ENCODE data around the gene FER.

The FER gene

GRCh38 chr5:108703313-108703712 lies 44.4 kb upstream of the FER start:
- Histone ChIP-seq H4K20me1 (ENCODE audit: insufficient read depth, low read length) (no peaks in the 10 kb centered on the region), H2AFZ (ENCODE audit: low read length) (no peak overlapping the region), H3F3A (ENCODE audit: insufficient read depth, low read length) (no peaks in the 10 kb centered on the region), H3K4me1 (ENCODE audit: insufficient read depth, low read length, severe bottlenecking) (no peaks in the 10 kb centered on the region), H3K36me3 (ENCODE audit: insufficient read depth, low read length) (no peaks in the 10 kb centered on the region), H3K79me2 (ENCODE audit: insufficient read depth, low read length) (no peaks in the 10 kb centered on the region), H3K9me3 (ENCODE audit: low read length) (no peaks in the 10 kb centered on the region), H3K4me3 (ENCODE audit: low read depth, low read length, poor library complexity, severe bottlenecking) (no peak overlapping the region), H3K27me3 (ENCODE audit: insufficient read depth, low read length) (no peaks in the 10 kb centered on the region), H3K9ac (ENCODE audit: low read length) (no peak overlapping the region), H3K27ac (ENCODE audit: low read depth, low read length, poor library complexity, severe bottlenecking) (no peak overlapping the region), H3K4me2 (ENCODE audit: low read length) (no peak overlapping the region), H3K9me2 (ENCODE audit: low read depth, low read length) (no peaks in the 10 kb centered on the region)
- TF ChIP-seq CTCF (IDR thresholded peaks at IDR 0.05; ENCODE audit: low read length) (no peak), EZH2 (IDR thresholded peaks at IDR 0.05; ENCODE audit: borderline replicate concordance, low read length) (no peak)

GRCh38 chr5:108707141-108707540 lies 40.6 kb upstream of the FER start:
- Histone ChIP-seq H3K27me3 (ENCODE audit: insufficient read depth, low read length) (no peaks in the 10 kb centered on the region), H3F3A (ENCODE audit: insufficient read depth, low read length) (no peaks in the 10 kb centered on the region), H3K27ac (ENCODE audit: low read depth, low read length, poor library complexity, severe bottlenecking) (no peak overlapping the region), H3K4me3 (ENCODE audit: low read depth, low read length, poor library complexity, severe bottlenecking) (no peak overlapping the region), H3K4me1 (ENCODE audit: insufficient read depth, low read length, severe bottlenecking) (no peaks in the 10 kb centered on the region), H3K9ac (ENCODE audit: low read length) (no peak overlapping the region), H3K4me2 (ENCODE audit: low read length) (no peak overlapping the region), H3K36me3 (ENCODE audit: insufficient read depth, low read length) (no peaks in the 10 kb centered on the region), H4K20me1 (ENCODE audit: insufficient read depth, low read length) (no peaks in the 10 kb centered on the region), H3K9me3 (ENCODE audit: low read length) (no peaks in the 10 kb centered on the region), H2AFZ (ENCODE audit: low read length) (no peak overlapping the region), H3K9me2 (ENCODE audit: low read depth, low read length) (no peaks in the 10 kb centered on the region), H3K79me2 (ENCODE audit: insufficient read depth, low read length) (no peaks in the 10 kb centered on the region)
- no peak for TF ChIP-seq EZH2 (IDR thresholded peaks at IDR 0.05; ENCODE audit: borderline replicate concordance, low read length)

- Histone ChIP-seq H3K9ac (ENCODE audit: low read length) (no peak overlapping the region), H3F3A (ENCODE audit: insufficient read depth, low read length) (no peaks in the 10 kb centered on the region), H3K27me3 (ENCODE audit: insufficient read depth, low read length) (no peaks in the 10 kb centered on the region)
These were observed 35.8 kb upstream of the FER start for GRCh38 chr5:108711898-108712297.

More at GRCh38 chr5:108711898-108712297, 35.8 kb upstream of the FER start:
- H3K9me3 ChIP-seq (ENCODE audit: low read length) = no peaks in the 10 kb centered on the region
- no peaks in the 10 kb centered on the region for H3K9me2 ChIP-seq (ENCODE audit: low read depth, low read length)
- no peak overlapping the region for H3K27ac ChIP-seq (ENCODE audit: low read depth, low read length, poor library complexity, severe bottlenecking)
- TF ChIP-seq CTCF (IDR thresholded peaks at IDR 0.05; ENCODE audit: low read length) = no peak
- TF ChIP-seq EZH2 (IDR thresholded peaks at IDR 0.05; ENCODE audit: borderline replicate concordance, low read length) = no peak
- H4K20me1 ChIP-seq (ENCODE audit: insufficient read depth, low read length) = no peaks in the 10 kb centered on the region
- H2AFZ ChIP-seq (ENCODE audit: low read length) = no peak overlapping the region
- no peaks in the 10 kb centered on the region for H3K79me2 ChIP-seq (ENCODE audit: insufficient read depth, low read length)
- H3K36me3 ChIP-seq (ENCODE audit: insufficient read depth, low read length) = no peaks in the 10 kb centered on the region
- no peak overlapping the region for H3K4me2 ChIP-seq (ENCODE audit: low read length)
- H3K4me3 ChIP-seq (ENCODE audit: low read depth, low read length, poor library complexity, severe bottlenecking) = no peak overlapping the region
- H3K4me1 ChIP-seq (ENCODE audit: insufficient read depth, low read length, severe bottlenecking) = no peaks in the 10 kb centered on the region
